Stimulated activated CD8-positive, alpha-beta memory T cell treated with anti-CD3 and anti-CD28 coated beads, Interleukin-2, amount 100 ng/mL, for 48 hours (primary cell): ENCODE results near the gene GPR6.

ENCODE experiments used
- DNase-seq, 2 donors: peaks; one replicate each; pipeline ENCODE4 v3.0.0-alpha.2; 2020; ENCODE audit warnings: low read depth in 2 of 2

Gene GPR6

GRCh38 chr6:109998159-109998785, 20.2 kb downstream of the GPR6 start:
- no peak for DNase-seq

- DNase-seq, result no peak
These were observed 21.6 kb downstream of the GPR6 start for GRCh38 chr6:109999740-110000139.

GRCh38 chr6:110002676-110003075, 24.6 kb downstream of the GPR6 start:
- no peak for DNase-seq

GRCh38 chr6:110013386-110013785, 35.3 kb downstream of the GPR6 start:
- DNase-seq, result no peak

- DNase-seq, result no peak
These were observed 37.1 kb downstream of the GPR6 start for GRCh38 chr6:110015206-110015605.

- DNase-seq, result no peak
These were observed 39.2 kb downstream of the GPR6 start for GRCh38 chr6:110017306-110017705.

GRCh38 chr6:110017946-110018345, 39.8 kb downstream of the GPR6 start:
- DNase-seq, result no peak

GRCh38 chr6:110018486-110018885, 40.4 kb downstream of the GPR6 start:
- no peak for DNase-seq

- DNase-seq, result no peak
These were observed 42.8 kb downstream of the GPR6 start for GRCh38 chr6:110020888-110021287.

GRCh38 chr6:110029144-110029543, 51.0 kb downstream of the GPR6 start:
- DNase-seq, result no peak
